NCI-H748 (cell line): Measurements from ENCODE around the gene NXT1.
"Not testable (repeated sequence)": the region's sequence is repeated elsewhere in the genome, so short reads cannot be mapped to it uniquely, and the experiment has no call there.

Experiments
- DNase-seq: peaks from one replicate; lab custom pipeline; 2025; ENCODE audit not compliant: unreplicated experiment; lab: John Stamatoyannopoulos, UW

Gene NXT1

GRCh38 chr20:23327617-23328333 is 22.8 kb upstream of the NXT1 start:
- DNase-seq, result no peak

GRCh38 chr20:23331450-23332350 is 18.9 kb upstream of the NXT1 start:
- DNase-seq, result no peak

GRCh38 chr20:23332467-23332866 is 18.1 kb upstream of the NXT1 start:
- DNase-seq, result no peak

GRCh38 chr20:23334111-23334510 is 16.5 kb upstream of the NXT1 start:
- no peak for DNase-seq

GRCh38 chr20:23335521-23335920 is 15.1 kb upstream of the NXT1 start:
- no peak for DNase-seq

GRCh38 chr20:23336476-23336875 is 14.1 kb upstream of the NXT1 start:
- no peak for DNase-seq

GRCh38 chr20:23337312-23337711 is 13.3 kb upstream of the NXT1 start:
- no peak for DNase-seq

GRCh38 chr20:23339986-23340385 is 10.6 kb upstream of the NXT1 start:
- DNase-seq, result no peak

GRCh38 chr20:23340524-23340923 is 10.1 kb upstream of the NXT1 start:
- DNase-seq, result peak; percentile 90

- no peak for DNase-seq
Observed at GRCh38 chr20:23341073-23341472, 9.5 kb upstream of the NXT1 start.

GRCh38 chr20:23343590-23343989 is 7.0 kb upstream of the NXT1 start:
- no peak for DNase-seq

- no peak for DNase-seq
Observed at GRCh38 chr20:23344336-23344735, 6.3 kb upstream of the NXT1 start.

- DNase-seq, result no peak
Observed at GRCh38 chr20:23346002-23346401, 4.6 kb upstream of the NXT1 start.

- no peak for DNase-seq
Observed at GRCh38 chr20:23347791-23348190, 2.8 kb upstream of the NXT1 start.

- DNase-seq, result not testable (repeated sequence)
Observed at GRCh38 chr20:23348510-23348909, 2.1 kb upstream of the NXT1 start.

GRCh38 chr20:23349338-23350195 is 1.0 kb upstream of the NXT1 start:
- DNase-seq, result peak; percentile 60

GRCh38 chr20:23350904-23351838 is 580 bp downstream of the NXT1 start:
- DNase-seq, result peak; percentile 85

- DNase-seq, result no peak
Observed at GRCh38 chr20:23356203-23356602, 5.6 kb downstream of the NXT1 start.

GRCh38 chr20:23357767-23358562 is 7.4 kb downstream of the NXT1 start:
- DNase-seq, result peak; percentile 100

- DNase-seq, result peak; percentile 42
Observed at GRCh38 chr20:23358563-23358906, 7.9 kb downstream of the NXT1 start.
